Colonic mucosa (tissue), 4 donors: ENCODE measurements around the gene SENP5. TPM values are rescaled to one million over a fixed set of nuclear protein-coding genes. Genes with fewer than 3 reads are reported as not detected.

Source experiments
- DNase-seq: peaks from one replicate; pipeline ENCODE4 v3.0.0-alpha.2; 2020
- H3K27ac ChIP-seq: fragments of 200-600 bp; one replicate; pipeline ENCODE4 v1.8.0; 2021
- H3K27me3 ChIP-seq: fragments of 200-600 bp; one replicate; pipeline ENCODE4 v1.8.0; 2021
- H3K36me3 ChIP-seq: fragments of 200-600 bp; one replicate; pipeline ENCODE4 v1.8.0; 2021
- H3K4me1 ChIP-seq: fragments of 200-600 bp; one replicate; pipeline ENCODE4 v1.8.0; 2021; ENCODE audit warnings: mild to moderate bottlenecking
- H3K4me3 ChIP-seq: fragments of 200-600 bp; one replicate; pipeline ENCODE4 v1.8.0; 2021
- H3K9ac ChIP-seq, 2 donors: one replicate each; pipeline ENCODE4 v1.7.0; 2013; ENCODE audit warnings: control low read depth in 2 of 2, low read depth in 2 of 2, low read length in 2 of 2
- H3K9me3 ChIP-seq: fragments of 200-600 bp; one replicate; pipeline ENCODE4 v1.8.0; 2021
- intact Hi-C: fragments of 100-400 bp; cut with DNase I; formaldehyde crosslinking; loops from one replicate; pipeline ENCODE4 v1.14.1; 2022
- total RNA-seq, 2 donors: library from RNA; stranded (reverse); fragmentation: NEBNext Ultra II Directional in 1 of 2; extraction: Animal tissue kit (Norgen Biotek cat#: 25700) in 1 of 2; gene quantifications; one replicate each; pipeline ENCODE4 v1.2.1, GENCODE V29; 2021
- TF ChIP-seq, protein P1 (sequence below): fragments of 200-600 bp; IDR thresholded peaks from one replicate; pipeline ENCODE4 v1.8.0; 2022; ENCODE audit warnings: antibody characterized with exemption, mild to moderate bottlenecking
- donor health status: healthy.
- donor health status: DM: no; HTN: no; CAD: no.
- donor health status: DM: no; HTN: no; CAD: no.

The SENP5 gene
- total RNA-seq, 2 donors from 2014 or later: 22.0 to 25.0 TPM

DNA sequence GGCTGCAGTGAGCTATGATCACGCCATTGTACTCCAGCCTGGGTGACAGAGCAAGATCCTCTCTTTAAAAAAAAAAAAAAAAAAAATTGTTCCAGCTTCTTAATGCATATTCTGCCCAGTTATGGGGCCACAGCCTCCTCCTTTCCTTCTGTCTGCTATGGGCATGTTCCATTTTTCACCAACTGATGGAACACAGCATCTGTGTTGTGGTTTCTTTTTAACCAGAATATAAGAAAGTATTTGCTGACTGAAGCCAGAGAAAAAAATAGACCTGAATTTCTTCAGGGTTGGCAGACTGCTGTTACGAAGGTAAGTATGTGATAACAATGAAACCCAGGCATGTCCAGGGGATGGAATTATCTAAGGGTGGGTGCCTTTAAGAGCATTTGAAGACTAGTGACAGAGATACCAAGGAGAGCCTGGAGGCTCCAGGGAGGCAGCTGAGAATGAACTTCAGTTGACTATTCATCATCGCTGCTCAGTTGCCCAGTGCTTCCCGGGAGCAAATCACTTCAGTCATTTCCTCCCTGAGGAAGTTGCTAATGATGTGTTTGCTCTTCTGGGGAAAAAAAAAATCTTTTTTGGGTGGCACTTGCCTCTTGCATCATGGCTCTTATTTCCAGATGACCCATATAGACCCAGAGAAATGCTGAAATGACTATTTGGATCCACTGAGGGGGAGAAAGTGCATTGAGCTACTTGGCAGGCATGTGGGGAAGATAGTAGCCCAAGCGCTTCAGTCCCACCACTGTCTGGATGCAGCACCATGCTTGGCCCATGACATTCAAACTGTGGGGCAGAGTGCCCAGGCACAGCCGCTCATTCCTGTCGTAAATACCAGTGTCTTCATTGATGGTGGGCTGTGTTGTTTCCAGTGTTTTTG lies 60.1 kb downstream of the SENP5 start:
- no peaks in the 10 kb centered on the region for H3K4me1 ChIP-seq
- no peak for DNase-seq
- no peaks in the 10 kb centered on the region for H3K27me3 ChIP-seq
- TF ChIP-seq, protein P1, sequence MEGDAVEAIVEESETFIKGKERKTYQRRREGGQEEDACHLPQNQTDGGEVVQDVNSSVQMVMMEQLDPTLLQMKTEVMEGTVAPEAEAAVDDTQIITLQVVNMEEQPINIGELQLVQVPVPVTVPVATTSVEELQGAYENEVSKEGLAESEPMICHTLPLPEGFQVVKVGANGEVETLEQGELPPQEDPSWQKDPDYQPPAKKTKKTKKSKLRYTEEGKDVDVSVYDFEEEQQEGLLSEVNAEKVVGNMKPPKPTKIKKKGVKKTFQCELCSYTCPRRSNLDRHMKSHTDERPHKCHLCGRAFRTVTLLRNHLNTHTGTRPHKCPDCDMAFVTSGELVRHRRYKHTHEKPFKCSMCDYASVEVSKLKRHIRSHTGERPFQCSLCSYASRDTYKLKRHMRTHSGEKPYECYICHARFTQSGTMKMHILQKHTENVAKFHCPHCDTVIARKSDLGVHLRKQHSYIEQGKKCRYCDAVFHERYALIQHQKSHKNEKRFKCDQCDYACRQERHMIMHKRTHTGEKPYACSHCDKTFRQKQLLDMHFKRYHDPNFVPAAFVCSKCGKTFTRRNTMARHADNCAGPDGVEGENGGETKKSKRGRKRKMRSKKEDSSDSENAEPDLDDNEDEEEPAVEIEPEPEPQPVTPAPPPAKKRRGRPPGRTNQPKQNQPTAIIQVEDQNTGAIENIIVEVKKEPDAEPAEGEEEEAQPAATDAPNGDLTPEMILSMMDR: no peak
- no peaks in the 10 kb centered on the region for H3K9me3 ChIP-seq
- H3K27ac ChIP-seq: no peak overlapping the region
- H3K4me3 ChIP-seq: no peak overlapping the region
- intact Hi-C loops: no loop called here
- no peak overlapping the region for H3K9ac ChIP-seq
- no peaks in the 10 kb centered on the region for H3K36me3 ChIP-seq

DNA sequence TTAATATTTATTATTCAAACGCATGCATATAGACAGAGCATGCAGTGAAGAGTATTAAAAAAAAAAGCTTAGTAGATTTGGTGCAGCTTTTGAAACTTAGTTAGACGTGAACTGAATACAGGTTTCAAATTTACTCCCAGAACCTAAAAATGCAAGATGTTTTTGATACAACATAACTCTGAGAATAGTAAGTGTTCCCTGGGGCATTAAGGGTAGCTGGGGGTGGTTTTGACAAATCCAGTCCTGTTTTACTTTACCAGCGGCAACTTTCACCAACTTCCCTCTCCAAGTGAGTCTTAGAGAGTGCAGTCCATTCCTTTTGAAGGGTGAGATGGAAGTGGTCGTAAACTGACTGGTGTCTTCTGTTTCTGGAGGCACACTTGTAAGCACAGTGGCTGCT lies 63.4 kb downstream of the SENP5 start:
- DNase-seq: no peak
- Histone ChIP-seq H3K9me3 (no peaks in the 10 kb centered on the region), H3K4me1 (no peaks in the 10 kb centered on the region), H3K36me3 (peaks cover 9% of the 10 kb centered on the region), H3K9ac (no peak overlapping the region), H3K27ac (no peak overlapping the region), H3K27me3 (no peaks in the 10 kb centered on the region), H3K4me3 (no peak overlapping the region)
- TF ChIP-seq, protein P1: no peak
- intact Hi-C loops: no loop called here

DNA sequence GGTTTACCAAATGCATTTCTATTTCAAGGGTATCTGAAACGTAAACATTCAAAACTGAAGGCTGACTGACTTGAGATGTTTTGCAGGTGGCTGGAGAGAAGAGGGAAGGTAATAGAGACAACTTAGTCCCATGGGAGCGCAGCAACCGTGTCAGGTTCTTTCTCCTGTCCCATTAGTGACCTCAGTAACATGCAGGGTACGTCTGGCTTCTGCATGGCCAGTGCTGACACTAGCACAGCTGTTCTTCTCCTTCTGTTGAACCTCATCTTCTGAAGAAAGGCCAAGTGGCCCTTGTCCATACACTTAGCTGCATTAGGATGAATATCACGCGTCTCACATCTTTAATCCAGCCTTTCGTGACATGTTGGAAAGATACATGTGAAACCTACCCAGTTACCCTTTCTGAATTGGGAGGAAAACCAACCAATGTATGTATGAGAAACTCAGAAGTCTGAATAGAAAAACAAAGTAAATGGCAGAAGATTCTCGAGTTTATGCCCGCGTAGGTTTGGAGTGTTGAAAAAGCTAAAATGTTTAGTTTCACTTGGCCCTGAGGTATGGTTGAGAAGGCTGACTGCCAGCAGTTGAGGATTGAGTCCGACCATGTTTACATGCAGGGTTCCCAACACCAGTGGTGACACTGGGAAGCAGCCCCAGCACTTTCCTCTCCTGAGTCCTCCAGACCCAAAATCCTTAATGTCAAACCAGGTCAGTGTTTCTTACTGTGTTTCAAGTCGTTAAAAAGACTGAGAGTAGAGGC lies 64.3 kb downstream of the SENP5 start:
- Histone ChIP-seq H3K36me3 (peaks cover 16% of the 10 kb centered on the region), H3K27ac (no peak overlapping the region), H3K27me3 (no peaks in the 10 kb centered on the region), H3K9ac (no peak overlapping the region), H3K4me1 (no peaks in the 10 kb centered on the region), H3K4me3 (no peak overlapping the region), H3K9me3 (no peaks in the 10 kb centered on the region)
- no peak for DNase-seq
- TF ChIP-seq, protein P1: no peak
- intact Hi-C loops: no loop called here

DNA sequence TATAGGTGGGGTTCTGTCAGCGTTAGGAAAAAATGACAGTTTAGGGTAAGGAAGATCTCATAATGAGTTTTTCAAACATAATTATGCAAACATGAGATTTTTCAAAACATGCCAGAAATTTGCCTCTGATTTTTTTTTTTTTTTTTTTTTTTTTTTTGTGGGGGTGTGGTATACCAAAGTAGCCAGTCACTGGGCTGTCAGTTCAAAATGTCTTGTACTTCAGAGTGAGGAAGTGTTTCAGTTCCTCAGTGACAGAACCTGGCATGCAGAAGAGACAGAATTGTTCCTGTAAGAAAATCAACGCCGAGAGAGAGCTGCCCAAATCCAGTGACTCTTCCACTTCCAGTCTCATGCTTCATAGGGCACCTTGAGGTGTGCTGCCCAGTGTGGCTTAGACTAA lies 64.9 kb downstream of the SENP5 start:
- no peak overlapping the region for H3K9ac ChIP-seq
- DNase-seq: no peak
- no peaks in the 10 kb centered on the region for H3K27me3 ChIP-seq
- H3K36me3 ChIP-seq: peaks cover 16% of the 10 kb centered on the region
- H3K4me3 ChIP-seq: no peak overlapping the region
- no peak overlapping the region for H3K27ac ChIP-seq
- intact Hi-C loops: no loop called here
- TF ChIP-seq, protein P1: no peak
- H3K9me3 ChIP-seq: no peaks in the 10 kb centered on the region
- H3K4me1 ChIP-seq: no peaks in the 10 kb centered on the region

DNA sequence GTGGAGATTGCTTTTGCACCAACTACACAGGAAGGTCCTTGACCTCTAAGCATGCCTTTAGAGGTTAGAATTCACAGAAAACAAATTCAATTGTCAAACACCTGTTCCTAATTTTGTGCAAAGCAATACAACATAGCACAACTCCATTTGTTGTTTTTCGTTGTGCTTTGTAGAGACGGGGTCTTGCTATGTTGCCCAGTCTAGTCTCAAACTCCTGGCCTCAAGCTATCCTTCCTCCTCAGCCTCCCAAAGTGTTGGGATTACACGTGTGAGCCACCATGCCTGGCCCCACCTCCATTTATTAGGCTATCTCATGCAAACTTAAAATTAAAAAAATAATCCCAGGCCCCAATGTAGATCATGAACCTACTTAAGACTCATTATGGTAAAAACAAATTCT lies 68.6 kb downstream of the SENP5 start:
- Histone ChIP-seq H3K36me3 (peaks cover 16% of the 10 kb centered on the region), H3K9ac (no peak overlapping the region), H3K4me1 (no peaks in the 10 kb centered on the region), H3K27me3 (no peaks in the 10 kb centered on the region), H3K9me3 (no peaks in the 10 kb centered on the region), H3K4me3 (no peak overlapping the region), H3K27ac (no peak overlapping the region)
- DNase-seq: no peak
- intact Hi-C loops: no loop called here
- TF ChIP-seq, protein P1: no peak
